GM12878 (cell line): ENCODE measurements around the gene PLXNC1. TPM values are rescaled to one million over a fixed set of nuclear protein-coding genes. Genes with fewer than 3 reads are reported as not detected.
A peak's percentile ranks its signal among the peaks of the same experiment; 100 is the strongest.

Experiments
- ASH2L ChIP-seq: fragments of 300-600, 200-600 bp; sonication (generic); IDR thresholded peaks from 2 replicates; pipeline ENCODE4 v1.6.1; 2017; ENCODE audit warnings: low read depth, mild to moderate bottlenecking, borderline replicate concordance
- BHLHE40 ChIP-seq, 2 experiments: fragments of 450-650 bp in 1 of 2; IDR thresholded peaks; 2 replicates each; pipeline ENCODE4 v1.6.1; 2011 to 2017; ENCODE audit warnings: low read depth in 2 of 2, borderline replicate concordance in 1 of 2, improper control_type of control experiment in 1 of 2, low read length in 1 of 2, mild to moderate bottlenecking in 1 of 2
- CBFB ChIP-seq: IDR thresholded peaks from 2 replicates; pipeline ENCODE4 v1.6.1; 2016; ENCODE audit warnings: antibody characterized with exemption, low read depth
- CBX3 ChIP-seq: fragments of 200-600 bp; sonication (generic); IDR thresholded peaks from 2 replicates; pipeline ENCODE4 v1.6.1; 2016; ENCODE audit warnings: low read depth, borderline replicate concordance
- FOS ChIP-seq: IDR thresholded peaks from 3 replicates; pipeline ENCODE4 v1.6.1; 2011; ENCODE audit warnings: borderline replicate concordance; ENCODE audit not compliant: insufficient read length; ENCODE audit errors: extremely low read depth
- HDGF ChIP-seq: fragments of 450-650 bp; IDR thresholded peaks from 2 replicates; pipeline ENCODE4 v1.6.1; 2016; ENCODE audit warnings: antibody characterized with exemption
- IRF3 ChIP-seq: fragments of 450-650 bp; IDR thresholded peaks from 2 replicates; pipeline ENCODE4 v1.6.1; 2014; ENCODE audit warnings: mild to moderate bottlenecking
- SIN3A ChIP-seq: IDR thresholded peaks from 2 replicates; pipeline ENCODE4 v1.6.1; 2012; ENCODE audit warnings: low read depth, low read length, improper control_type of control experiment
- SKIL ChIP-seq: fragments of 450-650 bp; IDR thresholded peaks from 2 replicates; pipeline ENCODE4 v1.6.1; 2017; ENCODE audit warnings: mild to moderate bottlenecking, low read depth, inconsistent platforms; ENCODE audit not compliant: poor library complexity, severe bottlenecking
- SMC3 ChIP-seq: IDR thresholded peaks from 2 replicates; pipeline ENCODE4 v1.6.1; 2011; ENCODE audit warnings: low read length, improper control_type of control experiment, borderline replicate concordance
- SP1 ChIP-seq: IDR thresholded peaks from one replicate; pipeline ENCODE4 v1.6.1; 2011; ENCODE audit warnings: low read depth, low read length
- SPI1 ChIP-seq: IDR thresholded peaks from 2 replicates; pipeline ENCODE4 v1.6.1; 2011; ENCODE audit warnings: low read depth, mild to moderate bottlenecking, low read length, moderate library complexity, borderline replicate concordance; ENCODE audit not compliant: insufficient read depth
- SRF ChIP-seq, 2 experiments: IDR thresholded peaks; 2 replicates each; pipeline ENCODE4 v1.6.1; 2011; ENCODE audit warnings: low read depth in 2 of 2, low read length in 2 of 2, mild to moderate bottlenecking in 1 of 2, moderate library complexity in 1 of 2
- STAT3 ChIP-seq: IDR thresholded peaks from 2 replicates; pipeline ENCODE4 v1.6.1; 2011; ENCODE audit warnings: low read depth, low read length, improper control_type of control experiment
- SUPT20H ChIP-seq: IDR thresholded peaks from 2 replicates; pipeline ENCODE4 v1.6.1; 2011; ENCODE audit warnings: low read depth, mild to moderate bottlenecking, low read length, moderate library complexity, borderline replicate concordance; ENCODE audit not compliant: control insufficient read depth
- ZBED1 ChIP-seq: IDR thresholded peaks from 2 replicates; pipeline ENCODE4 v1.6.1; 2016; ENCODE audit warnings: borderline replicate concordance
- ZBTB33 ChIP-seq: fragments of 450-650 bp; IDR thresholded peaks from 2 replicates; pipeline ENCODE4 v1.6.1; 2017; ENCODE audit warnings: mild to moderate bottlenecking
- ZNF274 ChIP-seq: IDR thresholded peaks from one replicate; pipeline ENCODE4 v1.8.0; 2011; ENCODE audit not compliant: insufficient read length, insufficient read depth
- ZNF687 ChIP-seq: fragments of 450-650 bp; IDR thresholded peaks from 2 replicates; pipeline ENCODE4 v1.6.1; 2017; ENCODE audit warnings: mild to moderate bottlenecking, moderate library complexity
- polyA plus RNA-seq, 11 experiments: library from polyadenylated mRNA; depleted of rRNA in 4 of 11; unstranded in 6 of 11; stranded (reverse) in 5 of 11; fragments of >200 nt; fragmentation: Nextera tagmentation in 4 of 11; fragmentation: Illumina TruSeq in 1 of 11; extraction: Ambion mirVana in 4 of 11; extraction: Trizol in 1 of 11; gene quantifications; 1 replicate in 1 of 11; 2 replicates in 10 of 11; pipeline versions ENCODE4 v1.2.1 to v1.2.3, GENCODE V29; 2011 to 2016; ENCODE audit warnings: inconsistent platforms in 2 of 11, missing spikeins in 2 of 11, low read depth in 1 of 11
- total RNA-seq, 4 experiments: library from RNA; depleted of rRNA in 3 of 4; stranded (reverse); fragments of >200 nt in 3 of 4; fragmentation: Illumina TruSeq in 1 of 4; extraction: Trizol in 1 of 4; gene quantifications; 2 replicates each; pipeline versions ENCODE4 v1.2.1 to v1.2.3, GENCODE V29; 2013 to 2021

The PLXNC1 gene
- total and polyA plus RNA-seq, 10 of the 15 experiments (the other 5 are each of a cell fraction or from before 2014, with no cell fraction given): 5.2 to 41.2 (median 24.6) TPM

GRCh38 chr12:94244165-94245133 lies 96.1 kb downstream of the PLXNC1 start (continued):
- TF ChIP-seq CBFB (peak; percentile 67; the same call in 1 of the 2 replicates), SMC3 (0 out of 2 replicates have a peak, but pooled peaks have one; percentile 1), SRF (IDR thresholded peaks at IDR 0.05; ENCODE audit: low read depth in 2 of 2, low read length in 2 of 2) (no peak), SP1 (no peak), FOS (no peak), ZNF687 (peak; percentile 86), ZNF274 (no peak), SIN3A (no peak), ZBTB33 (no peak; the same call in 1 of the 2 replicates), SKIL (no peak), SPI1 (0 out of 2 replicates have a peak, but pooled peaks have one; percentile 12), SUPT20H (no peak), ZBED1 (no peak), BHLHE40 (IDR thresholded peaks at IDR 0.05; ENCODE audit: borderline replicate concordance in 1 of 2, low read depth in 2 of 2, low read length in 1 of 2) (peak; percentile 44 to 62; a peak in 2 of 4 replicates), STAT3 (no peak), IRF3 (no peak), HDGF (no peak), ASH2L (no peak), CBX3 (no peak)
